ENCODE results near the gene PCBP3.

- TF ChIP-seq SP1 (IDR thresholded peaks at IDR 0.05) = no peak
- no peak for TF ChIP-seq SP1 (CRISPR knock-in tag; IDR thresholded peaks at IDR 0.05)
- no peak for TF ChIP-seq FOXK1 (CRISPR knock-in tag; IDR thresholded peaks at IDR 0.05; ENCODE audit: borderline replicate concordance, low read depth)
- no peak for TF ChIP-seq ZBTB40 (IDR thresholded peaks at IDR 0.05)
- TF ChIP-seq ZBTB40 (CRISPR knock-in tag; IDR thresholded peaks at IDR 0.05) = no peak
- TF ChIP-seq RXRA (CRISPR knock-in tag; IDR thresholded peaks at IDR 0.05) = no peak
- TF ChIP-seq HDAC6 (IDR thresholded peaks at IDR 0.05; ENCODE audit: low read depth, low read length) = no peak
- no peak for TF ChIP-seq SRF (IDR thresholded peaks at IDR 0.05; ENCODE audit: low read depth, low read length)
Measured at GRCh38 chr21:45895778-45896370, 252.3 kb downstream of the PCBP3 start.

Measured in HepG2 (cell line).